HEK293 (cell line): ENCODE results near the gene MSANTD3.

Experiments
- CTCF ChIA-PET: fragments of 350-600 bp; formaldehyde crosslinking; extraction: SDS; loops from one replicate; lab custom pipeline; 2021; ENCODE audit warnings: antibody characterized with exemption; lab: Yijun Ruan, JAX
- POLR2A ChIA-PET: fragments of 300-600 bp; formaldehyde crosslinking; extraction: SDS; loops from one replicate; lab custom pipeline; 2020; ENCODE audit warnings: antibody characterized with exemption, inconsistent platforms; lab: Yijun Ruan, JAX
- H3K27ac ChIP-seq: fragments of 200-500 bp; sonication (Bioruptor generic); 2 replicates; pipeline ENCODE4 v1.5.1; 2014; ENCODE audit warnings: low read depth, low read length, control low read depth, inconsistent platforms; ENCODE audit errors: extremely low read depth
- H3K36me3 ChIP-seq, 2 experiments: fragments of 200-500 bp in 1 of 2; sonication (Bioruptor generic) in 1 of 2; 1 replicate in 1 of 2; 2 replicates in 1 of 2; pipeline ENCODE4 v1.5.1; 2014 to 2017; ENCODE audit warnings: inconsistent platforms in 2 of 2, low read length in 2 of 2; ENCODE audit not compliant: control insufficient read depth in 2 of 2, insufficient read depth in 1 of 2
- H3K4me1 ChIP-seq: fragments of 200-500 bp; sonication (Bioruptor generic); 2 replicates; pipeline ENCODE4 v1.5.1; 2014; ENCODE audit warnings: mild to moderate bottlenecking, low read length, inconsistent platforms; ENCODE audit not compliant: control insufficient read depth, insufficient read depth
- H3K4me3 ChIP-seq: 2 replicates; pipeline ENCODE4 v1.5.1; 2011; ENCODE audit warnings: low read depth, mild to moderate bottlenecking, control low read depth, low read length, moderate library complexity
- H3K9me3 ChIP-seq: fragments of 200-500 bp; sonication (Bioruptor generic); 2 replicates; pipeline ENCODE4 v1.5.1; 2014; ENCODE audit warnings: low read depth, low read length, inconsistent platforms; ENCODE audit not compliant: control insufficient read depth, insufficient read depth
- GLI2 ChIP-seq: fragments of 450-650 bp; formaldehyde crosslinking; IDR thresholded peaks from 2 replicates; pipeline ENCODE4; 2017; ENCODE audit warnings: missing biosample characterization, missing genetic modification characterization, low read depth, borderline replicate concordance
- REPIN1 ChIP-seq: fragments of 450-650 bp; formaldehyde crosslinking; IDR thresholded peaks from 2 replicates; pipeline ENCODE4 v1.5.1; 2017; ENCODE audit warnings: missing biosample characterization, missing genetic modification characterization, low read depth
- SCRT1 ChIP-seq: fragments of 450-650 bp; formaldehyde crosslinking; IDR thresholded peaks from 2 replicates; pipeline ENCODE4 v1.5.1; 2016; ENCODE audit warnings: missing biosample characterization, missing genetic modification characterization, borderline replicate concordance
- ZBTB21 ChIP-seq: fragments of 450-650 bp; formaldehyde crosslinking; IDR thresholded peaks from 2 replicates; pipeline ENCODE4 v1.5.1; 2017; ENCODE audit warnings: missing biosample characterization, missing genetic modification characterization
- ZBTB48 ChIP-seq: fragments of 450-650 bp; formaldehyde crosslinking; IDR thresholded peaks from 2 replicates; pipeline ENCODE4 v1.5.1; 2016; ENCODE audit warnings: missing biosample characterization, missing genetic modification characterization
- ZFP37 ChIP-seq: fragments of 450-650 bp; formaldehyde crosslinking; IDR thresholded peaks from 2 replicates; pipeline ENCODE4 v1.5.1; 2016; ENCODE audit warnings: missing biosample characterization, missing genetic modification characterization
- ZIC2 ChIP-seq: fragments of 450-650 bp; formaldehyde crosslinking; IDR thresholded peaks from 2 replicates; pipeline ENCODE4 v1.5.1; 2016; ENCODE audit warnings: missing biosample characterization, missing genetic modification characterization
- ZNF146 ChIP-seq: fragments of 450-650 bp; formaldehyde crosslinking; IDR thresholded peaks from 2 replicates; pipeline ENCODE4 v1.5.1; 2016; ENCODE audit warnings: missing biosample characterization, missing genetic modification characterization
- ZNF335 ChIP-seq: fragments of 450-650 bp; formaldehyde crosslinking; conservative IDR thresholded peaks from 2 replicates; pipeline ENCODE4 v1.5.1; 2016; ENCODE audit warnings: missing biosample characterization, missing genetic modification characterization
- ZNF341 ChIP-seq: fragments of 450-650 bp; formaldehyde crosslinking; IDR thresholded peaks from 2 replicates; pipeline ENCODE4; 2016; ENCODE audit warnings: low read depth, missing biosample characterization, missing genetic modification characterization
- ZNF37A ChIP-seq: fragments of 450-650 bp; IDR thresholded peaks from 2 replicates; pipeline ENCODE4 v1.5.1; 2018; ENCODE audit warnings: missing biosample characterization, missing genetic modification characterization
- ZNF48 ChIP-seq: fragments of 450-650 bp; formaldehyde crosslinking; IDR thresholded peaks from 2 replicates; pipeline ENCODE4 v1.5.1; 2016; ENCODE audit warnings: missing biosample characterization, missing genetic modification characterization
- ZNF510 ChIP-seq: fragments of 450-650 bp; formaldehyde crosslinking; IDR thresholded peaks from 2 replicates; pipeline ENCODE4 v1.5.1; 2018; ENCODE audit warnings: mild to moderate bottlenecking, missing genetic modification characterization, missing biosample characterization; ENCODE audit not compliant: insufficient replicate concordance
- ZNF600 ChIP-seq: fragments of 450-650 bp; formaldehyde crosslinking; IDR thresholded peaks from 2 replicates; pipeline ENCODE4 v1.5.1; 2016; ENCODE audit warnings: missing biosample characterization, missing genetic modification characterization
- ZNF654 ChIP-seq: fragments of 450-650 bp; formaldehyde crosslinking; IDR thresholded peaks from 2 replicates; pipeline ENCODE4 v1.5.1; 2016; ENCODE audit warnings: low read depth, missing biosample characterization, missing genetic modification characterization
- ZNF658 ChIP-seq: fragments of 450-650 bp; formaldehyde crosslinking; IDR thresholded peaks from 2 replicates; pipeline ENCODE4; 2016; ENCODE audit warnings: missing biosample characterization, missing genetic modification characterization
- ZNF777 ChIP-seq: fragments of 450-650 bp; formaldehyde crosslinking; IDR thresholded peaks from 2 replicates; pipeline ENCODE4 v1.5.1; 2017; ENCODE audit warnings: missing biosample characterization, missing genetic modification characterization, borderline replicate concordance
- ZNF785 ChIP-seq: fragments of 450-650 bp; formaldehyde crosslinking; IDR thresholded peaks from 2 replicates; pipeline ENCODE4 v1.5.1; 2016; ENCODE audit warnings: missing biosample characterization, missing genetic modification characterization
- ZSCAN16 ChIP-seq: fragments of 450-650 bp; formaldehyde crosslinking; IDR thresholded peaks from 2 replicates; pipeline ENCODE4 v1.5.1; 2016; ENCODE audit warnings: missing biosample characterization, missing genetic modification characterization
- TF ChIP-seq, protein P1 (sequence below): fragments of 450-650 bp; IDR thresholded peaks from 2 replicates; pipeline ENCODE4 v1.5.1; 2018; ENCODE audit warnings: missing biosample characterization, missing genetic modification characterization
- TF ChIP-seq, protein P2 (sequence below): fragments of 450-650 bp; formaldehyde crosslinking; IDR thresholded peaks from 2 replicates; pipeline ENCODE4 v1.5.1; 2016; ENCODE audit warnings: missing biosample characterization, missing genetic modification characterization
- TF ChIP-seq, protein P3 (sequence below): fragments of 450-650 bp; formaldehyde crosslinking; IDR thresholded peaks from 2 replicates; pipeline ENCODE4 v1.5.1; 2017; ENCODE audit warnings: missing biosample characterization, missing genetic modification characterization
- TF ChIP-seq, protein P4 (sequence below): fragments of 450-650 bp; formaldehyde crosslinking; IDR thresholded peaks from 2 replicates; pipeline ENCODE4 v1.5.1; 2016; ENCODE audit warnings: missing biosample characterization, missing genetic modification characterization, low read depth

Gene MSANTD3

GRCh38 chr9:100427366-100428263, 672 bp downstream of the MSANTD3 start (continued):
- TF ChIP-seq ZNF335 (tag by site-specific recombination): peak; percentile 62
- TF ChIP-seq, protein P1, sequence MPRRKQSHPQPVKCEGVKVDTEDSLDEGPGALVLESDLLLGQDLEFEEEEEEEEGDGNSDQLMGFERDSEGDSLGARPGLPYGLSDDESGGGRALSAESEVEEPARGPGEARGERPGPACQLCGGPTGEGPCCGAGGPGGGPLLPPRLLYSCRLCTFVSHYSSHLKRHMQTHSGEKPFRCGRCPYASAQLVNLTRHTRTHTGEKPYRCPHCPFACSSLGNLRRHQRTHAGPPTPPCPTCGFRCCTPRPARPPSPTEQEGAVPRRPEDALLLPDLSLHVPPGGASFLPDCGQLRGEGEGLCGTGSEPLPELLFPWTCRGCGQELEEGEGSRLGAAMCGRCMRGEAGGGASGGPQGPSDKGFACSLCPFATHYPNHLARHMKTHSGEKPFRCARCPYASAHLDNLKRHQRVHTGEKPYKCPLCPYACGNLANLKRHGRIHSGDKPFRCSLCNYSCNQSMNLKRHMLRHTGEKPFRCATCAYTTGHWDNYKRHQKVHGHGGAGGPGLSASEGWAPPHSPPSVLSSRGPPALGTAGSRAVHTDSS (tag by site-specific recombination): peak; percentile 30; the same call in 1 of the 2 replicates
- TF ChIP-seq ZNF654: no peak
- TF ChIP-seq, protein P2, sequence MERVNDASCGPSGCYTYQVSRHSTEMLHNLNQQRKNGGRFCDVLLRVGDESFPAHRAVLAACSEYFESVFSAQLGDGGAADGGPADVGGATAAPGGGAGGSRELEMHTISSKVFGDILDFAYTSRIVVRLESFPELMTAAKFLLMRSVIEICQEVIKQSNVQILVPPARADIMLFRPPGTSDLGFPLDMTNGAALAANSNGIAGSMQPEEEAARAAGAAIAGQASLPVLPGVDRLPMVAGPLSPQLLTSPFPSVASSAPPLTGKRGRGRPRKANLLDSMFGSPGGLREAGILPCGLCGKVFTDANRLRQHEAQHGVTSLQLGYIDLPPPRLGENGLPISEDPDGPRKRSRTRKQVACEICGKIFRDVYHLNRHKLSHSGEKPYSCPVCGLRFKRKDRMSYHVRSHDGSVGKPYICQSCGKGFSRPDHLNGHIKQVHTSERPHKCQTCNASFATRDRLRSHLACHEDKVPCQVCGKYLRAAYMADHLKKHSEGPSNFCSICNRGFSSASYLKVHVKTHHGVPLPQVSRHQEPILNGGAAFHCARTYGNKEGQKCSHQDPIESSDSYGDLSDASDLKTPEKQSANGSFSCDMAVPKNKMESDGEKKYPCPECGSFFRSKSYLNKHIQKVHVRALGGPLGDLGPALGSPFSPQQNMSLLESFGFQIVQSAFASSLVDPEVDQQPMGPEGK (tag by site-specific recombination): peak; percentile 26; the same call in 1 of the 2 replicates
- no peak for TF ChIP-seq SCRT1 (tag by site-specific recombination)
- TF ChIP-seq ZNF600 (tag by site-specific recombination): 0 out of 2 replicates have a peak, but pooled peaks have one; percentile 39
- TF ChIP-seq ZBTB48 (tag by site-specific recombination): 0 out of 2 replicates have a peak, but pooled peaks have one; percentile 19

GRCh38 chr9:100428871-100429654, 2.1 kb downstream of the MSANTD3 start:
- Histone ChIP-seq H3K4me3 (peak overlapping the region; percentile 6; the same call in 1 of the 2 replicates), H3K36me3 (no peaks in the 10 kb centered on the region), H3K9me3 (no peaks in the 10 kb centered on the region), H3K4me1 (peaks cover 10% of the 10 kb centered on the region; the same call in 1 of the 2 replicates), H3K27ac (0 out of 2 replicates have a peak overlapping the region, but pooled peaks have one; percentile 4)
- POLR2A ChIA-PET: interaction anchor here (0.6 to 1.4 kb wide), 3 partner anchors 9 to 88 kb away, joined by 3 to 4 read pairs (median 3); no protein-coding TSS in a partner anchor
- CTCF ChIA-PET: interaction anchor here (1.1 to 2.0 kb wide), 3 partner anchors 9 to 80 kb away, joined by 4 to 14 read pairs (median 8); no protein-coding TSS in a partner anchor
- TF ChIP-seq REPIN1 (tag by site-specific recombination) (no peak), ZNF654 (no peak), ZNF510 (tag by site-specific recombination) (no peak), ZNF777 (tag by site-specific recombination) (no peak), ZNF785 (tag by site-specific recombination) (no peak), ZNF341 (peak; percentile 19; the same call in 1 of the 2 replicates), ZNF37A (tag by site-specific recombination) (no peak), ZSCAN16 (0 out of 2 replicates have a peak, but pooled peaks have one; percentile 44), ZNF658 (no peak), ZNF335 (tag by site-specific recombination) (0 out of 2 replicates have a peak, but pooled peaks have one; percentile 30), ZBTB21 (tag by site-specific recombination) (peak; percentile 81), ZNF146 (no peak), ZNF48 (tag by site-specific recombination) (no peak), ZIC2 (tag by site-specific recombination) (no peak), ZFP37 (peak; percentile 74; the same call in 1 of the 2 replicates), GLI2 (tag by site-specific recombination) (no peak)
- TF ChIP-seq, protein P3, sequence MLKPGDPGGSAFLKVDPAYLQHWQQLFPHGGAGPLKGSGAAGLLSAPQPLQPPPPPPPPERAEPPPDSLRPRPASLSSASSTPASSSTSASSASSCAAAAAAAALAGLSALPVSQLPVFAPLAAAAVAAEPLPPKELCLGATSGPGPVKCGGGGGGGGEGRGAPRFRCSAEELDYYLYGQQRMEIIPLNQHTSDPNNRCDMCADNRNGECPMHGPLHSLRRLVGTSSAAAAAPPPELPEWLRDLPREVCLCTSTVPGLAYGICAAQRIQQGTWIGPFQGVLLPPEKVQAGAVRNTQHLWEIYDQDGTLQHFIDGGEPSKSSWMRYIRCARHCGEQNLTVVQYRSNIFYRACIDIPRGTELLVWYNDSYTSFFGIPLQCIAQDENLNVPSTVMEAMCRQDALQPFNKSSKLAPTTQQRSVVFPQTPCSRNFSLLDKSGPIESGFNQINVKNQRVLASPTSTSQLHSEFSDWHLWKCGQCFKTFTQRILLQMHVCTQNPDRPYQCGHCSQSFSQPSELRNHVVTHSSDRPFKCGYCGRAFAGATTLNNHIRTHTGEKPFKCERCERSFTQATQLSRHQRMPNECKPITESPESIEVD (tag by site-specific recombination): no peak
- TF ChIP-seq, protein P2 (tag by site-specific recombination): 0 out of 2 replicates have a peak, but pooled peaks have one; percentile 32
- TF ChIP-seq, protein P4, sequence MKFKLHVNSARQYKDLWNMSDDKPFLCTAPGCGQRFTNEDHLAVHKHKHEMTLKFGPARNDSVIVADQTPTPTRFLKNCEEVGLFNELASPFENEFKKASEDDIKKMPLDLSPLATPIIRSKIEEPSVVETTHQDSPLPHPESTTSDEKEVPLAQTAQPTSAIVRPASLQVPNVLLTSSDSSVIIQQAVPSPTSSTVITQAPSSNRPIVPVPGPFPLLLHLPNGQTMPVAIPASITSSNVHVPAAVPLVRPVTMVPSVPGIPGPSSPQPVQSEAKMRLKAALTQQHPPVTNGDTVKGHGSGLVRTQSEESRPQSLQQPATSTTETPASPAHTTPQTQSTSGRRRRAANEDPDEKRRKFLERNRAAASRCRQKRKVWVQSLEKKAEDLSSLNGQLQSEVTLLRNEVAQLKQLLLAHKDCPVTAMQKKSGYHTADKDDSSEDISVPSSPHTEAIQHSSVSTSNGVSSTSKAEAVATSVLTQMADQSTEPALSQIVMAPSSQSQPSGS (tag by site-specific recombination): no peak
